PC-3 (cell line): ENCODE data around the gene RAB7B. TPM values are rescaled to one million over a fixed set of nuclear protein-coding genes. Genes with fewer than 3 reads are reported as not detected.

Source experiments
- ATAC-seq: fragments of 200-7000 bp; cut with Tn5 transposase; 2 replicates; pipeline ENCODE4 v1.9.1; 2020; ENCODE audit warnings: mild to moderate bottlenecking, moderate library complexity
- BruUV-seq: library from RNA; stranded (reverse); fragments of 400-500 nt; replicated peaks from 2 replicates; lab custom pipeline; 2021; lab: Mats Ljungman, UMichigan
- CTCF ChIA-PET: fragments of 300-600 bp; sonication (Branson Sonifier 250); formaldehyde crosslinking; loops from one replicate; lab custom pipeline; 2022; ENCODE audit warnings: antibody characterized with exemption; lab: Charles Lee
- POLR2A ChIA-PET: fragments of 300-600 bp; sonication (Branson Sonifier 250); formaldehyde crosslinking; loops from one replicate; lab custom pipeline; 2022; ENCODE audit warnings: antibody characterized with exemption; ENCODE audit not compliant: unreplicated experiment; lab: Charles Lee
- DNase-seq: peaks from one replicate; pipeline ENCODE4 v3.0.0-alpha.2; 2015
- H2AFZ ChIP-seq: fragments of 300-600 bp; sonication (generic); 2 replicates; pipeline ENCODE4 v1.6.0; 2016; ENCODE audit warnings: antibody characterized with exemption, low read length
- H3F3A ChIP-seq: fragments of 300-600 bp; sonication (generic); one replicate; pipeline ENCODE4 v1.6.0; 2017; ENCODE audit warnings: antibody characterized with exemption, low read length, control low read depth, mild to moderate bottlenecking; ENCODE audit not compliant: unreplicated experiment
- H3K27ac ChIP-seq: fragments of 300-600 bp; sonication (generic); 2 replicates; pipeline ENCODE4 v1.5.1; 2016; ENCODE audit warnings: mild to moderate bottlenecking, low read length
- H3K27me3 ChIP-seq: fragments of 300-600 bp; sonication (generic); 2 replicates; pipeline ENCODE4 v1.6.1; 2016; ENCODE audit warnings: low read length, mixed read lengths
- H3K36me3 ChIP-seq: fragments of 300-600 bp; sonication (generic); 2 replicates; pipeline ENCODE4 v1.6.1; 2016; ENCODE audit warnings: low read depth, mixed run types, low read length, mixed read lengths
- H3K4me1 ChIP-seq: fragments of 300-600 bp; sonication (generic); 2 replicates; pipeline ENCODE4 v1.5.1; 2016; ENCODE audit warnings: low read length; ENCODE audit not compliant: insufficient read depth
- H3K4me2 ChIP-seq: fragments of 300-600 bp; sonication (generic); 2 replicates; pipeline ENCODE4 v1.6.0; 2016; ENCODE audit warnings: low read length
- H3K4me3 ChIP-seq: fragments of 300-600 bp; sonication (generic); 2 replicates; pipeline ENCODE4 v1.5.1; 2016; ENCODE audit warnings: mild to moderate bottlenecking, low read length, mixed read lengths
- H3K79me2 ChIP-seq: fragments of 300-600 bp; sonication (generic); 2 replicates; pipeline ENCODE4 v1.6.1; 2017; ENCODE audit warnings: low read length, mixed read lengths
- H3K9ac ChIP-seq: fragments of 300-600 bp; sonication (generic); 2 replicates; pipeline ENCODE4 v1.6.0; 2016; ENCODE audit warnings: mild to moderate bottlenecking, low read length
- H3K9me2 ChIP-seq: fragments of 300-600 bp; sonication (generic); replicated peaks from 2 replicates; pipeline ENCODE4 v1.6.1; 2016; ENCODE audit warnings: mixed run types, low read length, mixed read lengths
- H3K9me3 ChIP-seq: fragments of 300-600 bp; sonication (generic); 2 replicates; pipeline ENCODE4 v1.6.1; 2016; ENCODE audit warnings: low read length, mixed read lengths
- H4K20me1 ChIP-seq: fragments of 300-600 bp; sonication (generic); 2 replicates; pipeline ENCODE4 v1.6.1; 2016; ENCODE audit warnings: low read length, mixed read lengths
- EZH2 ChIP-seq: fragments of 300-600 bp; sonication (generic); IDR thresholded peaks from one replicate; pipeline ENCODE4 v1.6.1; 2017; ENCODE audit warnings: antibody characterized with exemption, mild to moderate bottlenecking, low read length; ENCODE audit not compliant: unreplicated experiment
- EZH2phosphoT487 ChIP-seq: fragments of 300-600 bp; sonication (generic); IDR thresholded peaks from 2 replicates; pipeline ENCODE4 v1.6.1; 2018; ENCODE audit warnings: mild to moderate bottlenecking, antibody characterized with exemption, low read length, borderline replicate concordance
- intact Hi-C: fragments of 100-400 bp; cut with micrococcal nuclease; formaldehyde crosslinking; loops from 2 replicates; pipeline ENCODE4 v1.9.0; 2023
- total RNA-seq: library from RNA; depleted of rRNA; stranded (reverse); fragments of >200 nt; gene quantifications from 2 replicates; pipeline ENCODE4 v1.2.3, GENCODE V29; 2014
- TF ChIP-seq, protein P1 (sequence below): fragments of 300-600 bp; sonication (generic); conservative IDR thresholded peaks from 2 replicates; pipeline ENCODE4 v1.5.1; 2017; ENCODE audit warnings: antibody characterized with exemption, low read depth, mild to moderate bottlenecking, low read length

Gene RAB7B
- total RNA-seq, 1 experiment from 2014 or later: not detected

DNA sequence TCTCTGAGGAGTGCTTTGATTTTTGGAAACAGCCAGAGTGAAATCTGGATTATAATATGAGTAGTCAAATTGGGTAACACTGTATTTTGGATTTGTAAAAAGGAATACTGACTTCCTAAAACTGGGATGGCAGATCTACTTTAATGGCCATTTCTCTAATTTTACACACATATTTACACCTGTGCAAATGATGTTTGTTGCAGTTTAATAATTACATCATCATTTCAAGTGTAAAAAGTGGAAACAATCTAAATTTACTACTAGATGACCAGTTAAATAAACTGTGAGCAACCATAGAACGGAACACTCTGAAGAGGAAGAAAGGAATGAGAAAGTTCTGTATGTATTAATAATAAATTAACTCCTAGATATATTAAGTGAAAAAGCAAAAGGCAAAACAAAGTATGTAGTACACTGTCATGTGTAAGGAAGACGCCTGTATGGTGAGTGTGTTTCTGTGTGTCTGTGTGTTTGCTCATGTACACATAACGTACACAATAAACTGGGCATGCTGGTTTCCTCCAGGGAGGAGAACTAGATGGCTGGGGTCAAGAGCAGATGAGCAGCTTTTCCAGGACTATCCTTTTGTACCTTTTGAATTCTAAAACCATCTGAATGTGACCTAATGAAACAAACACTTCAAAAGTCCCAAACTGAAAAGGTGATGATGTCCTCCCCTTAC, 46.9 kb upstream of the RAB7B start:
- POLR2A ChIA-PET: no interaction called here
- no TSS peak for BruUV-seq
- Histone ChIP-seq H2AFZ (no peak overlapping the region), H3K27me3 (peaks cover 32% of the 10 kb centered on the region), H4K20me1 (no peaks in the 10 kb centered on the region), H3K36me3 (no peaks in the 10 kb centered on the region), H3K9me3 (no peaks in the 10 kb centered on the region), H3K79me2 (no peaks in the 10 kb centered on the region), H3F3A (no peaks in the 10 kb centered on the region), H3K9me2 (no peaks in the 10 kb centered on the region), H3K27ac (no peak overlapping the region), H3K9ac (no peak overlapping the region), H3K4me3 (no peak overlapping the region), H3K4me1 (no peaks in the 10 kb centered on the region), H3K4me2 (no peak overlapping the region)
- ATAC-seq (no peak), DNase-seq (peak; percentile 14)
- no peak for TF ChIP-seq EZH2
- no peak for TF ChIP-seq EZH2phosphoT487
- TF ChIP-seq, protein P1, sequence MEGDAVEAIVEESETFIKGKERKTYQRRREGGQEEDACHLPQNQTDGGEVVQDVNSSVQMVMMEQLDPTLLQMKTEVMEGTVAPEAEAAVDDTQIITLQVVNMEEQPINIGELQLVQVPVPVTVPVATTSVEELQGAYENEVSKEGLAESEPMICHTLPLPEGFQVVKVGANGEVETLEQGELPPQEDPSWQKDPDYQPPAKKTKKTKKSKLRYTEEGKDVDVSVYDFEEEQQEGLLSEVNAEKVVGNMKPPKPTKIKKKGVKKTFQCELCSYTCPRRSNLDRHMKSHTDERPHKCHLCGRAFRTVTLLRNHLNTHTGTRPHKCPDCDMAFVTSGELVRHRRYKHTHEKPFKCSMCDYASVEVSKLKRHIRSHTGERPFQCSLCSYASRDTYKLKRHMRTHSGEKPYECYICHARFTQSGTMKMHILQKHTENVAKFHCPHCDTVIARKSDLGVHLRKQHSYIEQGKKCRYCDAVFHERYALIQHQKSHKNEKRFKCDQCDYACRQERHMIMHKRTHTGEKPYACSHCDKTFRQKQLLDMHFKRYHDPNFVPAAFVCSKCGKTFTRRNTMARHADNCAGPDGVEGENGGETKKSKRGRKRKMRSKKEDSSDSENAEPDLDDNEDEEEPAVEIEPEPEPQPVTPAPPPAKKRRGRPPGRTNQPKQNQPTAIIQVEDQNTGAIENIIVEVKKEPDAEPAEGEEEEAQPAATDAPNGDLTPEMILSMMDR: no peak
- CTCF ChIA-PET: no interaction called here
- intact Hi-C loops: no loop called here

DNA sequence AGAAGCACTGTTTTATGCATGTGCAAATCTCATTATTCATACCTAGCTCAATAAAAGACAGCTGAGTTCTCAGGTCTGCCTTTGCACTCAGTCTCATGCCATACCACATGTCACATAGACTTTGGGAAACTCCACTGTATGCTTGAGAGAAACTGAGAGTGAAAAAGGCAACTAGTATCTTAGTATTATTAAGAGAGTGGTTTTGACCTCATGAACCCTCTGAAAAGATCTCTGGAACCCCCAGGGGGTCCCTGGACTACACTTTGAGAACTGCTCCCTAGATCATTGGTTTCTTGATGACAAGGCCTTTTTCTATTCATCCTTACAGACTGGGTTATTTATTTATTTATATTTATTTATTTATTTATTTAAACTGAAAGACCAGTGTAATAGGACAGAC, 46.1 kb upstream of the RAB7B start:
- H3K27me3 ChIP-seq: peaks cover 32% of the 10 kb centered on the region
- ChIA-PET POLR2A (no interaction called here), CTCF (no interaction called here)
- no peaks in the 10 kb centered on the region for H3K4me1 ChIP-seq
- H3K27ac ChIP-seq: no peak overlapping the region
- no peaks in the 10 kb centered on the region for H3K79me2 ChIP-seq
- DNase-seq (no peak), ATAC-seq (no peak)
- H3K9ac ChIP-seq: no peak overlapping the region
- H3K4me2 ChIP-seq: no peak overlapping the region
- H4K20me1 ChIP-seq: no peaks in the 10 kb centered on the region
- H3K9me3 ChIP-seq: no peaks in the 10 kb centered on the region
- no peaks in the 10 kb centered on the region for H3K36me3 ChIP-seq
- no peak overlapping the region for H3K4me3 ChIP-seq
- H3F3A ChIP-seq: no peaks in the 10 kb centered on the region
- TF ChIP-seq EZH2phosphoT487: no peak
- TF ChIP-seq, protein P1: no peak
- TF ChIP-seq EZH2: no peak
- no peak overlapping the region for H2AFZ ChIP-seq
- BruUV-seq: no TSS peak
- no peaks in the 10 kb centered on the region for H3K9me2 ChIP-seq
- intact Hi-C loops: no loop called here

DNA sequence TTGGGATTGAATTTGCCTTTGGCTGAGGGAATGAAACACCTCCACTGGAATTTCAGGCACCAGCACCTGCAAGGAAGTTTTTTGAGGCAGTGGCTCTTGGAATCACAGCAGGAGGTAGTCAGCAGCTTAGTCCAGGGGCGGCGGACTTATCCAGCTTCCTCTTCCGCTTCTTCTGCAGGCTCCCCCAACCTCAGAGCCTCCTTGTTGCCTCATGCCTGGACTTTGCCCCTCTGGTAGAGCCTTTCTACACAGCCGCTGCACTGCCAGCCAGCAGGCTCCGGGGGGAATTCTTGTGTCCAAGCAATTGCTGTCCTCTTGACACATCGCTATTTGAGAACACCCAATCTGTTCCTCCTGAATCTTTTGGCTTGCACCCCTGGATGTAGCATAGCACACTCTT, 45.4 kb upstream of the RAB7B start:
- DNase-seq (no peak), ATAC-seq (no peak)
- ChIA-PET CTCF (no interaction called here), POLR2A (no interaction called here)
- no peak for TF ChIP-seq EZH2phosphoT487
- TF ChIP-seq EZH2: no peak
- TF ChIP-seq, protein P1: no peak
- Histone ChIP-seq H3K9me3 (no peaks in the 10 kb centered on the region), H3K4me1 (no peaks in the 10 kb centered on the region), H3K27ac (no peak overlapping the region), H3K36me3 (no peaks in the 10 kb centered on the region), H3K79me2 (no peaks in the 10 kb centered on the region), H3K4me2 (no peak overlapping the region), H3K9ac (no peak overlapping the region), H3F3A (no peaks in the 10 kb centered on the region), H4K20me1 (no peaks in the 10 kb centered on the region), H2AFZ (no peak overlapping the region), H3K4me3 (no peak overlapping the region), H3K27me3 (peaks cover 35% of the 10 kb centered on the region), H3K9me2 (no peaks in the 10 kb centered on the region)
- intact Hi-C loops: no loop called here
- BruUV-seq: no TSS peak
